GM12878 (cell line): ENCODE results near the gene CYREN. TPM values are rescaled to one million over a fixed set of nuclear protein-coding genes. Genes with fewer than 3 reads are reported as not detected.
A peak's percentile ranks its signal among the peaks of the same experiment; 100 is the strongest.

Experiments
- BCL11A ChIP-seq: IDR thresholded peaks from 2 replicates; pipeline ENCODE4 v1.6.1; 2011; ENCODE audit warnings: low read depth, low read length
- BHLHE40 ChIP-seq, 2 experiments: fragments of 450-650 bp in 1 of 2; IDR thresholded peaks; 2 replicates each; pipeline ENCODE4 v1.6.1; 2011 to 2017; ENCODE audit warnings: low read depth in 2 of 2, borderline replicate concordance in 1 of 2, improper control_type of control experiment in 1 of 2, low read length in 1 of 2, mild to moderate bottlenecking in 1 of 2
- CHD1 ChIP-seq: IDR thresholded peaks from 2 replicates; pipeline ENCODE4 v1.6.1; 2012; ENCODE audit warnings: low read depth, low read length, improper control_type of control experiment
- CHD2 ChIP-seq: IDR thresholded peaks from 2 replicates; pipeline ENCODE4 v1.6.1; 2011; ENCODE audit warnings: low read depth, low read length, improper control_type of control experiment, borderline replicate concordance
- CREB1 ChIP-seq: IDR thresholded peaks from 2 replicates; pipeline ENCODE4 v1.6.1; 2012; ENCODE audit warnings: low read depth, mild to moderate bottlenecking, inconsistent platforms
- DPF2 ChIP-seq: fragments of 450-650 bp; IDR thresholded peaks from 2 replicates; pipeline ENCODE4 v1.6.1; 2017; ENCODE audit warnings: mild to moderate bottlenecking
- ETV6 ChIP-seq, 2 experiments: fragments of 450-650 bp in 1 of 2; IDR thresholded peaks in 1 of 2; conservative IDR thresholded peaks in 1 of 2; 2 replicates each; pipeline ENCODE4 v1.6.1; 2014; ENCODE audit warnings: antibody characterized with exemption in 1 of 2, borderline replicate concordance in 1 of 2, low read depth in 1 of 2, mild to moderate bottlenecking in 1 of 2, moderate library complexity in 1 of 2
- IKZF2 ChIP-seq, 2 experiments: fragments of 450-650 bp; IDR thresholded peaks; 2 replicates each; pipeline ENCODE4 v1.6.1; 2017; ENCODE audit warnings: mild to moderate bottlenecking in 2 of 2, moderate library complexity in 2 of 2
- LARP7 ChIP-seq: fragments of 450-650 bp; IDR thresholded peaks from 2 replicates; pipeline ENCODE4 v1.6.1; 2017; ENCODE audit warnings: mild to moderate bottlenecking
- MXI1 ChIP-seq: fragments of 150-350 bp; IDR thresholded peaks from 2 replicates; pipeline ENCODE4 v1.6.1; 2011; ENCODE audit warnings: low read depth, mild to moderate bottlenecking, inconsistent platforms, low read length, improper control_type of control experiment
- NBN ChIP-seq: fragments of 450-650 bp; IDR thresholded peaks from 2 replicates; pipeline ENCODE4 v1.6.1; 2016
- NFYB ChIP-seq: IDR thresholded peaks from 2 replicates; pipeline ENCODE4 v1.6.1; 2011; ENCODE audit warnings: low read depth, mild to moderate bottlenecking, low read length, improper control_type of control experiment, moderate library complexity; ENCODE audit not compliant: insufficient read depth
- POU2F2 ChIP-seq: IDR thresholded peaks from 3 replicates; pipeline ENCODE4 v1.6.1; 2011; ENCODE audit warnings: low read depth, mild to moderate bottlenecking, low read length, borderline replicate concordance
- SMAD1 ChIP-seq: fragments of 450-650 bp; IDR thresholded peaks from 2 replicates; pipeline ENCODE4 v1.6.1; 2018; ENCODE audit warnings: mild to moderate bottlenecking, low read depth; ENCODE audit not compliant: partially characterized antibody
- SMAD5 ChIP-seq: IDR thresholded peaks from 2 replicates; pipeline ENCODE4 v1.6.1; 2016; ENCODE audit warnings: antibody characterized with exemption, low read depth
- SMARCA5 ChIP-seq: fragments of 450-650 bp; IDR thresholded peaks from 2 replicates; pipeline ENCODE4 v1.6.1; 2017; ENCODE audit warnings: mild to moderate bottlenecking
- SPI1 ChIP-seq: IDR thresholded peaks from 2 replicates; pipeline ENCODE4 v1.6.1; 2011; ENCODE audit warnings: low read depth, mild to moderate bottlenecking, low read length, moderate library complexity, borderline replicate concordance; ENCODE audit not compliant: insufficient read depth
- STAT1 ChIP-seq: fragments of 450-650 bp; conservative IDR thresholded peaks from 2 replicates; pipeline ENCODE4 v1.6.1; 2014; ENCODE audit warnings: antibody characterized with exemption, mild to moderate bottlenecking
- TAF1 ChIP-seq: IDR thresholded peaks from 2 replicates; pipeline ENCODE4 v1.6.1; 2011; ENCODE audit warnings: mild to moderate bottlenecking, low read depth, low read length, borderline replicate concordance
- WRNIP1 ChIP-seq: IDR thresholded peaks from 2 replicates; pipeline ENCODE4 v1.6.1; 2011; ENCODE audit warnings: low read depth, low read length, improper control_type of control experiment, borderline replicate concordance
- ZNF207 ChIP-seq: fragments of 450-650 bp; IDR thresholded peaks from 2 replicates; pipeline ENCODE4 v1.6.1; 2014; ENCODE audit warnings: antibody characterized with exemption, mild to moderate bottlenecking, borderline replicate concordance
- polyA plus RNA-seq, 11 experiments: library from polyadenylated mRNA; depleted of rRNA in 4 of 11; unstranded in 6 of 11; stranded (reverse) in 5 of 11; fragments of >200 nt; fragmentation: Nextera tagmentation in 4 of 11; fragmentation: Illumina TruSeq in 1 of 11; extraction: Ambion mirVana in 4 of 11; extraction: Trizol in 1 of 11; gene quantifications; 1 replicate in 1 of 11; 2 replicates in 10 of 11; pipeline versions ENCODE4 v1.2.1 to v1.2.3, GENCODE V29; 2011 to 2016; ENCODE audit warnings: inconsistent platforms in 2 of 11, missing spikeins in 2 of 11, low read depth in 1 of 11
- total RNA-seq, 4 experiments: library from RNA; depleted of rRNA in 3 of 4; stranded (reverse); fragments of >200 nt in 3 of 4; fragmentation: Illumina TruSeq in 1 of 4; extraction: Trizol in 1 of 4; gene quantifications; 2 replicates each; pipeline versions ENCODE4 v1.2.1 to v1.2.3, GENCODE V29; 2013 to 2021
- TF ChIP-seq, protein P1 (sequence below): IDR thresholded peaks from 2 replicates; pipeline ENCODE4 v1.6.1; 2012; ENCODE audit warnings: low read depth, low read length, improper control_type of control experiment
- TF ChIP-seq, protein P2 (sequence below): IDR thresholded peaks from 2 replicates; pipeline ENCODE4 v1.6.1; 2012; ENCODE audit warnings: low read depth, low read length, improper control_type of control experiment
- TF ChIP-seq, protein P3 (sequence below): fragments of 450-650 bp; IDR thresholded peaks from 2 replicates; pipeline ENCODE4 v1.6.1; 2017; ENCODE audit warnings: mild to moderate bottlenecking, low read depth, inconsistent platforms; ENCODE audit not compliant: poor library complexity, severe bottlenecking
- TF ChIP-seq, protein P4 (sequence below): fragments of 450-650 bp; conservative IDR thresholded peaks from 2 replicates; pipeline ENCODE4 v1.6.1; 2017; ENCODE audit warnings: mild to moderate bottlenecking, moderate library complexity

Gene CYREN
- total and polyA plus RNA-seq, 10 of the 15 experiments (the other 5 are each of a cell fraction or from before 2014, with no cell fraction given) = 8.7 to 64.3 (median 55.7) TPM

DNA sequence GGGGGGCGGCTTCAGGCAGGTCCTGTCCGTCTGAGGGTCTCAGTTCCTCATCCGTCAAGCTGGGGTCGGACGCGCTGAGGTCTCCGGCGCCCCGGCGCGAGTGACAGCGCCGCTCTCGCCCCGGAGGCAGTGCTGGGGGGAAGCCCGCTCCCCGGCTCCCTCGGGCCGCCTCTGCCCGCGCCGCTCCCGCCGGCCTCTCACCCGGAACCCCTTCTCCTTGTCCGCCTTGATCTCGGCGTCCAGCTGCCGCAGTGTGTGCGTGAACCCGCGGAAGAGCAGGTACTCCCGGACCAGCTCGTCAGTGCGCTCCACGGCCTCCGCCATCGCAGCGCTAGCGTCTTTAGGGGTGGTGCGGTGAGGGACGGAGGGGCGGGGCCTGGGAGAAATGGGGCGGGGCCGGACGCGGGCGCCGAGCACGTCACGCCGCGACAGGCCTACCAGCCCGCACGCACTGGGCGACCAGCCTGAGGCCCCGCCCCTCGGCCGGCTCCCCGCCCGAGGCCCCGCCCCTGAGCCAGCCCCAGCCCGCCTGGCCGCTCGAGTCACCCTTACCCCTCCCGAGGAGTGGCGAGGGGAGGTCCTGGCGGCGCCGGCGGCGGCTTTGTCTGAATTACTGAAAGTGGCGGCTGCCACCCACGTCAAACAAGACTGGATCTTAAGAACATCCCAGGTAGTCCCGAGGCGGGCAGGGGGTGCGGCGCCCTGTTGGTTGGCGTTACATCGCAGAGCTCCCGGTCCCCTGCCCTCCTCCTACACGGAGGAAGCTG is 40.9 kb upstream of the CYREN start, which contains the start of gene WDR91 (continued):
- 0 out of 2 replicates have a peak, but pooled peaks have one; percentile 35 for TF ChIP-seq ZNF207
- TF ChIP-seq BCL11A = no peak
- peak; percentile 97 for TF ChIP-seq TAF1
- TF ChIP-seq, protein P1, sequence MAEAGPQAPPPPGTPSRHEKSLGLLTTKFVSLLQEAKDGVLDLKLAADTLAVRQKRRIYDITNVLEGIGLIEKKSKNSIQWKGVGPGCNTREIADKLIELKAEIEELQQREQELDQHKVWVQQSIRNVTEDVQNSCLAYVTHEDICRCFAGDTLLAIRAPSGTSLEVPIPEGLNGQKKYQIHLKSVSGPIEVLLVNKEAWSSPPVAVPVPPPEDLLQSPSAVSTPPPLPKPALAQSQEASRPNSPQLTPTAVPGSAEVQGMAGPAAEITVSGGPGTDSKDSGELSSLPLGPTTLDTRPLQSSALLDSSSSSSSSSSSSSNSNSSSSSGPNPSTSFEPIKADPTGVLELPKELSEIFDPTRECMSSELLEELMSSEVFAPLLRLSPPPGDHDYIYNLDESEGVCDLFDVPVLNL = peak; percentile 64
- peak; percentile 92 for TF ChIP-seq LARP7
- TF ChIP-seq NBN = peak; percentile 50; the same call in 1 of the 2 replicates
- no peak for TF ChIP-seq CHD2
- 0 out of 2 replicates have a peak, but pooled peaks have one; percentile 54 for TF ChIP-seq SPI1
- TF ChIP-seq, protein P2, sequence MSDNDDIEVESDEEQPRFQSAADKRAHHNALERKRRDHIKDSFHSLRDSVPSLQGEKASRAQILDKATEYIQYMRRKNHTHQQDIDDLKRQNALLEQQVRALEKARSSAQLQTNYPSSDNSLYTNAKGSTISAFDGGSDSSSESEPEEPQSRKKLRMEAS = no peak
- TF ChIP-seq DPF2 = peak; percentile 18; the same call in 1 of the 2 replicates
- TF ChIP-seq POU2F2 = peak; percentile 60; the same call in 2 of the 3 replicates
- TF ChIP-seq ETV6 (conservative IDR thresholded peaks at IDR 0.05 in 1 of 2, IDR thresholded peaks at IDR 0.05 in 1 of 2; ENCODE audit: borderline replicate concordance in 1 of 2, low read depth in 1 of 2) = 0 out of 4 replicates have a peak, but pooled peaks of 1 of the 2 experiments have one; percentile 11
- TF ChIP-seq SMAD5 = peak; percentile 74; the same call in 1 of the 2 replicates
- TF ChIP-seq BHLHE40 (IDR thresholded peaks at IDR 0.05; ENCODE audit: borderline replicate concordance in 1 of 2, low read depth in 2 of 2, low read length in 1 of 2) = peak; percentile 19 to 22; a peak in 1 of 4 replicates
- no peak for TF ChIP-seq WRNIP1
- TF ChIP-seq CHD1 = peak; percentile 39; the same call in 1 of the 2 replicates
- peak; percentile 42; the same call in 1 of the 2 replicates for TF ChIP-seq MXI1
- TF ChIP-seq SMARCA5 = peak; percentile 53
- TF ChIP-seq, protein P3, sequence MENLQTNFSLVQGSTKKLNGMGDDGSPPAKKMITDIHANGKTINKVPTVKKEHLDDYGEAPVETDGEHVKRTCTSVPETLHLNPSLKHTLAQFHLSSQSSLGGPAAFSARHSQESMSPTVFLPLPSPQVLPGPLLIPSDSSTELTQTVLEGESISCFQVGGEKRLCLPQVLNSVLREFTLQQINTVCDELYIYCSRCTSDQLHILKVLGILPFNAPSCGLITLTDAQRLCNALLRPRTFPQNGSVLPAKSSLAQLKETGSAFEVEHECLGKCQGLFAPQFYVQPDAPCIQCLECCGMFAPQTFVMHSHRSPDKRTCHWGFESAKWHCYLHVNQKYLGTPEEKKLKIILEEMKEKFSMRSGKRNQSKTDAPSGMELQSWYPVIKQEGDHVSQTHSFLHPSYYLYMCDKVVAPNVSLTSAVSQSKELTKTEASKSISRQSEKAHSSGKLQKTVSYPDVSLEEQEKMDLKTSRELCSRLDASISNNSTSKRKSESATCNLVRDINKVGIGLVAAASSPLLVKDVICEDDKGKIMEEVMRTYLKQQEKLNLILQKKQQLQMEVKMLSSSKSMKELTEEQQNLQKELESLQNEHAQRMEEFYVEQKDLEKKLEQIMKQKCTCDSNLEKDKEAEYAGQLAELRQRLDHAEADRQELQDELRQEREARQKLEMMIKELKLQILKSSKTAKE = peak; percentile 31
- TF ChIP-seq, protein P4, sequence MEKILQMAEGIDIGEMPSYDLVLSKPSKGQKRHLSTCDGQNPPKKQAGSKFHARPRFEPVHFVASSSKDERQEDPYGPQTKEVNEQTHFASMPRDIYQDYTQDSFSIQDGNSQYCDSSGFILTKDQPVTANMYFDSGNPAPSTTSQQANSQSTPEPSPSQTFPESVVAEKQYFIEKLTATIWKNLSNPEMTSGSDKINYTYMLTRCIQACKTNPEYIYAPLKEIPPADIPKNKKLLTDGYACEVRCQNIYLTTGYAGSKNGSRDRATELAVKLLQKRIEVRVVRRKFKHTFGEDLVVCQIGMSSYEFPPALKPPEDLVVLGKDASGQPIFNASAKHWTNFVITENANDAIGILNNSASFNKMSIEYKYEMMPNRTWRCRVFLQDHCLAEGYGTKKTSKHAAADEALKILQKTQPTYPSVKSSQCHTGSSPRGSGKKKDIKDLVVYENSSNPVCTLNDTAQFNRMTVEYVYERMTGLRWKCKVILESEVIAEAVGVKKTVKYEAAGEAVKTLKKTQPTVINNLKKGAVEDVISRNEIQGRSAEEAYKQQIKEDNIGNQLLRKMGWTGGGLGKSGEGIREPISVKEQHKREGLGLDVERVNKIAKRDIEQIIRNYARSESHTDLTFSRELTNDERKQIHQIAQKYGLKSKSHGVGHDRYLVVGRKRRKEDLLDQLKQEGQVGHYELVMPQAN = peak; percentile 61; the same call in 1 of the 2 replicates
- no peak for TF ChIP-seq NFYB
- no peak for TF ChIP-seq SMAD1
- no peak for TF ChIP-seq STAT1
- peak; percentile 71; the same call in 1 of the 2 replicates for TF ChIP-seq CREB1
- TF ChIP-seq IKZF2 (IDR thresholded peaks at IDR 0.05) = peak in 1 of 2 experiments; percentile 30; a peak in 1 of 4 replicates
